Psoas muscle (tissue), 8 donors: ENCODE data around the gene MUSK. TPM values are rescaled to one million over a fixed set of nuclear protein-coding genes. Genes with fewer than 3 reads are reported as not detected.
A peak's percentile ranks its signal among the peaks of the same experiment; 100 is the strongest.

ENCODE experiments used
- ATAC-seq, 4 donors: fragments of 200-7000 bp; cut with Tn5 transposase; one replicate each; pipeline ENCODE4 v1.9.1; 2020; ENCODE audit warnings: moderate library complexity in 3 of 4, mild to moderate bottlenecking in 2 of 4
- DNase-seq, 2 donors: peaks; one replicate each; pipeline ENCODE4 v3.0.0-alpha.2; 2020
- H3K27ac ChIP-seq: fragments of 200-600 bp; one replicate; pipeline ENCODE4 v1.8.0; 2022
- H3K27me3 ChIP-seq, 3 donors: fragments of 200-600 bp in 1 of 3; one replicate each; pipeline versions ENCODE4 v1.6.1 to v1.8.0; 2013 to 2022; ENCODE audit warnings: low read length in 2 of 3, mild to moderate bottlenecking in 2 of 3, moderate library complexity in 1 of 3; ENCODE audit not compliant: insufficient read depth in 3 of 3
- H3K36me3 ChIP-seq, 2 donors: fragments of 200-600 bp in 1 of 2; one replicate each; pipeline versions ENCODE4 v1.6.1 to v1.8.0; 2013 to 2022; ENCODE audit warnings: low read depth in 1 of 2, mild to moderate bottlenecking in 1 of 2, moderate library complexity in 1 of 2; ENCODE audit not compliant: insufficient read depth in 1 of 2
- H3K4me1 ChIP-seq: fragments of 200-600 bp; one replicate; pipeline ENCODE4 v1.8.0; 2022
- H3K4me3 ChIP-seq: fragments of 200-600 bp; one replicate; pipeline ENCODE4 v1.8.0; 2022; ENCODE audit warnings: mild to moderate bottlenecking
- H3K9me3 ChIP-seq: fragments of 200-600 bp; one replicate; pipeline ENCODE4 v1.8.0; 2022
- WGBS, 3 donors: extraction: QIAGEN DNeasy Blood & Tissue Kit; methylation state at CpG; one replicate each; pipeline versions ENCODE4 v1.1.6 to v1.1.7; 2013; 5-methylcytosine and 5-hydroxymethylcytosine counted together
- intact Hi-C, 2 donors: fragments of 100-400 bp; cut with DNase I; formaldehyde crosslinking; loops; one replicate each; pipeline versions ENCODE4 v1.11.0 to v1.14.2; 2022
- polyA plus RNA-seq, 3 donors: library from polyadenylated mRNA; stranded (reverse); fragments of 200-250 nt; gene quantifications; one replicate each; pipeline ENCODE4 v1.2.3, GENCODE V29; 2013
- total RNA-seq, 4 donors: library from RNA; stranded (reverse); fragmentation: NEBNext Ultra II Directional in 2 of 4; extraction: Animal tissue kit (Norgen Biotek cat#: 25700) in 2 of 4; gene quantifications; one replicate each; pipeline versions ENCODE4 v1.2.1 to v1.2.4, GENCODE V29; 2021 to 2023
- TF ChIP-seq, protein P1 (sequence below): fragments of 200-600 bp; IDR thresholded peaks from one replicate; pipeline ENCODE4 v1.8.0; 2022; ENCODE audit warnings: antibody characterized with exemption
- donor health status: healthy with polysubstance abuse.
- donor health status: DM: no; HTN: no; CAD: no; lungs with moderate emphysema.
- donor health status: Bipolar disorder and iron deficiency.
- donor health status: healthy.
- donor health status: DM: yes; HTN: yes; CAD: no.
- donor health status: DM: no; HTN: no; CAD: no.
- donor health status: DM: no; HTN: no; CAD: no.
- donor health status: DM: yes; HTN: yes; CAD: no.

MUSK gene
- total and polyA plus RNA-seq, 7 donors: 0.66 to 15.7 (median 2.9) TPM

DNA sequence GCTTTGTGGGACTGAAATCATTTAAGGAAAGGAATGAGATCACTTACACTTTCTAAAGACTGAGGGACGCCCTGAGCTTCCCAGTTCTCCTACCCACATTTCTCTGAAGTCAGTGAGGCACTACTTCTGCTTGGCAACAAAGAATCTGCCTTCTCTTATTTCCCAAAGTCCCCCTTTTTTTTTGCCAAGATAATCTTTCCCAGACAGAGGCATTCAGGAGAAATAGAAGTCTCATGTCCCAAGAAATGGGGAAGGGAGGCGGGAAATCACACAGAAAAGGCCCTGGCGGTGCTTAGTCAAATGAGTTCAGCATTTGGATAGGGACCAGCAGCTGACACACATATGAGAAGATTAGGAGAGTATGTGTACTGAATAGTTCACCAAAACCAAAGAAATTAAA, 159.7 kb downstream of the MUSK start:
- H3K36me3 ChIP-seq: no peaks in the 10 kb centered on the region
- TF ChIP-seq, protein P1, sequence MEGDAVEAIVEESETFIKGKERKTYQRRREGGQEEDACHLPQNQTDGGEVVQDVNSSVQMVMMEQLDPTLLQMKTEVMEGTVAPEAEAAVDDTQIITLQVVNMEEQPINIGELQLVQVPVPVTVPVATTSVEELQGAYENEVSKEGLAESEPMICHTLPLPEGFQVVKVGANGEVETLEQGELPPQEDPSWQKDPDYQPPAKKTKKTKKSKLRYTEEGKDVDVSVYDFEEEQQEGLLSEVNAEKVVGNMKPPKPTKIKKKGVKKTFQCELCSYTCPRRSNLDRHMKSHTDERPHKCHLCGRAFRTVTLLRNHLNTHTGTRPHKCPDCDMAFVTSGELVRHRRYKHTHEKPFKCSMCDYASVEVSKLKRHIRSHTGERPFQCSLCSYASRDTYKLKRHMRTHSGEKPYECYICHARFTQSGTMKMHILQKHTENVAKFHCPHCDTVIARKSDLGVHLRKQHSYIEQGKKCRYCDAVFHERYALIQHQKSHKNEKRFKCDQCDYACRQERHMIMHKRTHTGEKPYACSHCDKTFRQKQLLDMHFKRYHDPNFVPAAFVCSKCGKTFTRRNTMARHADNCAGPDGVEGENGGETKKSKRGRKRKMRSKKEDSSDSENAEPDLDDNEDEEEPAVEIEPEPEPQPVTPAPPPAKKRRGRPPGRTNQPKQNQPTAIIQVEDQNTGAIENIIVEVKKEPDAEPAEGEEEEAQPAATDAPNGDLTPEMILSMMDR: no peak
- intact Hi-C loops: no loop called here
- H3K27ac ChIP-seq: no peak overlapping the region
- no peak overlapping the region for H3K4me3 ChIP-seq
- no peak for ATAC-seq
- H3K27me3 ChIP-seq: no peaks in the 10 kb centered on the region
- H3K9me3 ChIP-seq: no peaks in the 10 kb centered on the region
- WGBS, 3 donors: 33 to 59% (median 40%) methylated on average over 3 of the region's 3 CpGs
- no peaks in the 10 kb centered on the region for H3K4me1 ChIP-seq
- peak in 1 of 2 donors; percentile 23 for DNase-seq

DNA sequence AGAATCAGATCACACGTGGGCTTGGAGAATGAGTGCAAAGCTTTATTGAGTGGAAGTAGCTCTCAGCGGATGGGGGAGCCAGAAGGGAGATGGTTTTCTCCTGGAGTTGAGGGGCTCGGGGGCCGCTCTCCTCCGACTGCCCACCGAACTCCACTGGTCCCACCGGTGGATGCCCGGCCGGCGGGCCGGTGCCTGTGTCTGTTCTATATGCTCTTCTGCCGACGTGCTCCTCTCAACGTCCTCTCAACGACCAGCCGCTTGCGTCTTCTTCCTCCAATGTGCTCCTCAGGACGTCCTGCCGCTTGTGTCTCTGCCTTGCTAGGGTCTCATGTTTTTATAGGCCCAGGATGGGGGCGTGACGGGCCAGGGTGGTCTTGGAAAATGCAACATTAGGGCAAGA, 161.9 kb downstream of the MUSK start:
- TF ChIP-seq, protein P1: no peak
- H3K36me3 ChIP-seq: no peaks in the 10 kb centered on the region
- no peaks in the 10 kb centered on the region for H3K4me1 ChIP-seq
- intact Hi-C loops: no loop called here
- no peak overlapping the region for H3K27ac ChIP-seq
- 97 to 98% (median 97%) methylated on average over 21 of the region's 21 CpGs for WGBS, 3 donors
- H3K27me3 ChIP-seq: no peaks in the 10 kb centered on the region
- ATAC-seq (no peak), DNase-seq (peak in 1 of 2 donors; percentile 49)
- H3K9me3 ChIP-seq: no peaks in the 10 kb centered on the region
- H3K4me3 ChIP-seq: no peak overlapping the region

DNA sequence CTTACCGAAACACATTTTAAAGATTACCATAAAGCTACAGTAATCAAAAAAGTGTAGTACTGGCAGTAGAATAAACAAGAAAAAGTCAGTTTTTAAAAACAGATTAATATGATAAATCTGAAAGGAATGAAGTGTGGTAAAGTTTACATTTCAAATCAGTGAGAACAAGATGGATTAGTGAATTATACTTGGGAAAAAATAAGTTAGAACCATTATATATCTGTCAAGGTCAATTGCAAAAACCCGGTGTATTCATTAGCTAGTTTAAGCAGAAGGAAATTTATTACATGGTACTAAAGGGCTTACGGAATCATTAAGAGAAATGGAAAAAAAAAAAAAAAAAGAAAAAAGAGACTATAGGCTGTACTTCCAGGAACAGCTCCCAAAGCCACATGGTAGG, 164.3 kb downstream of the MUSK start:
- no peak for DNase-seq
- H3K27ac ChIP-seq: no peak overlapping the region
- intact Hi-C loops: no loop called here
- ATAC-seq: no peak
- no peaks in the 10 kb centered on the region for H3K27me3 ChIP-seq
- H3K4me1 ChIP-seq: no peaks in the 10 kb centered on the region
- 78 to 80% (median 80%) methylated on average over 3 of the region's 3 CpGs for WGBS, 3 donors
- H3K9me3 ChIP-seq: no peaks in the 10 kb centered on the region
- TF ChIP-seq, protein P1: no peak
- H3K36me3 ChIP-seq: no peaks in the 10 kb centered on the region
- H3K4me3 ChIP-seq: no peak overlapping the region

DNA sequence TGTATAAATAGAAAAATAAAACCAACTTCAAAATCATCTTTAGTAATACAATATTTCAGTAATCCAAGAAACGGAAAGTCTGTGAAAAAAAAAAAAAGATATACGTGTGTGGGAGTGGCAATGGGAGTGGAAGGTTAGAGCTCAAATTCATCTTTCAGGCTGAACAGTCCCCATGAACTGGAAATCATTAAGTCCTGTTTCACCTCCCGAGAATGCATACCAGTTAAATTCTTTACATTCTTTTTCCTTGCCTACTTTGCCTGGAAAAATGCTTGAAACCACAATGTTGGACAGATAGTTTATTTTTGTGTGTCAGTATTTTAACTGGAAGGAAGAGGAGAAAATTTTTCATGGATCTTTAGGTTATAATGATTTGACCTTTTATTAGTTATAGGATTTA, 166.8 kb downstream of the MUSK start:
- TF ChIP-seq, protein P1: no peak
- 53 to 63% (median 60%) methylated on average over 3 of the region's 3 CpGs for WGBS, 3 donors
- Histone ChIP-seq H3K36me3 (no peaks in the 10 kb centered on the region), H3K27ac (no peak overlapping the region), H3K4me3 (no peak overlapping the region), H3K9me3 (no peaks in the 10 kb centered on the region), H3K4me1 (no peaks in the 10 kb centered on the region), H3K27me3 (no peaks in the 10 kb centered on the region)
- DNase-seq: no peak
- no peak for ATAC-seq
- intact Hi-C loops: no loop called here

DNA sequence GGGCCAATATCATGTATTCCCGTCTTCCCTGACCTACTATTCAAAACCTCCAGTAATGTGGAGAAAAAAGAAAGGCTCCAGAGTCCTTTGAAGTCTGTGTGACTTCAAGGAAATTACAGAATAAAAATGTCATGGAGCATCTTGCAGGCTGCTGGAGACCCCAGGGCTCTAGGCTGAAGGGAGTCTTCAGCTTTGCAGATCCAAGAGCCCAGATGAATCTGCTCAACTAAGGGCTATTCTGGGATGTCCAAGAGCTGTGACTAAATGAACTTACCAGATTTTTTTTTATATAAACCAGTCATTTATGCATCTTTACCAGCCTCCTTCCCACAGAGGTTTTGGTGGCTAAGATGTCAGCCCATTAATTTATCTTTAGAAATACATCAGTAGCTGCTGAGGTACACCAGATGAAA, 167.3 kb downstream of the MUSK start:
- DNase-seq (no peak), ATAC-seq (no peak)
- intact Hi-C loops: no loop called here
- no peak overlapping the region for H3K27ac ChIP-seq
- H3K4me1 ChIP-seq: no peaks in the 10 kb centered on the region
- H3K9me3 ChIP-seq: no peaks in the 10 kb centered on the region
- H3K27me3 ChIP-seq: no peaks in the 10 kb centered on the region
- no peaks in the 10 kb centered on the region for H3K36me3 ChIP-seq
- WGBS, 3 donors: 81 to 89% (median 82%) methylated on average over 1 of the region's 1 CpG
- no peak overlapping the region for H3K4me3 ChIP-seq
- TF ChIP-seq, protein P1: no peak
